Thoracic aorta (tissue), 2 donors: ENCODE measurements around the gene WEE1. TPM values are rescaled to one million over a fixed set of nuclear protein-coding genes. Genes with fewer than 3 reads are reported as not detected.

Source experiments
- ATAC-seq: fragments of 150-250 bp; one replicate; pipeline ENCODE4 v1.8.0; 2017; ENCODE audit warnings: low read depth; ENCODE audit not compliant: insufficient number of reproducible peaks, low FRiP score
- DNase-seq: peaks from one replicate; pipeline ENCODE4 v3.0.0-alpha.2; 2020; ENCODE audit warnings: low spot score
- H3K27ac ChIP-seq, 2 donors: fragments of 200-600 bp; sonication (generic); 1 replicate in 1 of 2; 2 replicates in 1 of 2; pipeline ENCODE4 v1.5.1; 2016; ENCODE audit warnings: mild to moderate bottlenecking in 2 of 2, moderate library complexity in 2 of 2
- H3K27me3 ChIP-seq: fragments of 200-600 bp; sonication (generic); replicated peaks from 2 replicates; pipeline ENCODE4 v1.6.0; 2016; ENCODE audit warnings: mild to moderate bottlenecking; ENCODE audit not compliant: insufficient read depth
- H3K36me3 ChIP-seq: fragments of 200-600 bp; sonication (generic); one replicate; pipeline ENCODE4 v1.5.1; 2016
- H3K4me1 ChIP-seq, 2 donors: fragments of 200-600 bp; sonication (generic); 1 replicate in 1 of 2; 2 replicates in 1 of 2; pipeline versions ENCODE4 v1.5.1 to v1.6.0; 2016; ENCODE audit warnings: low read depth in 2 of 2, mild to moderate bottlenecking in 1 of 2; ENCODE audit not compliant: control insufficient read depth in 1 of 2
- H3K4me3 ChIP-seq: fragments of 200-600 bp; sonication (generic); 2 replicates; pipeline ENCODE4 v1.5.1; 2016; ENCODE audit warnings: mild to moderate bottlenecking
- H3K9me3 ChIP-seq: fragments of 200-600 bp; sonication (generic); 2 replicates; pipeline ENCODE4 v1.5.1; 2016
- total RNA-seq, 2 donors: library from RNA; depleted of rRNA; stranded (reverse); fragments of >200 nt; gene quantifications; one replicate each; pipeline versions ENCODE4 v1.1.0 to v1.2.3, GENCODE V29; 2016
- TF ChIP-seq, protein P1 (sequence below): fragments of 200-600 bp; sonication (generic); IDR thresholded peaks from one replicate; pipeline ENCODE4 v1.5.1; 2019; ENCODE audit warnings: antibody characterized with exemption

The WEE1 gene
- 10 to 100 TPM; 36.9 to 44.3 TPM for total RNA-seq

DNA sequence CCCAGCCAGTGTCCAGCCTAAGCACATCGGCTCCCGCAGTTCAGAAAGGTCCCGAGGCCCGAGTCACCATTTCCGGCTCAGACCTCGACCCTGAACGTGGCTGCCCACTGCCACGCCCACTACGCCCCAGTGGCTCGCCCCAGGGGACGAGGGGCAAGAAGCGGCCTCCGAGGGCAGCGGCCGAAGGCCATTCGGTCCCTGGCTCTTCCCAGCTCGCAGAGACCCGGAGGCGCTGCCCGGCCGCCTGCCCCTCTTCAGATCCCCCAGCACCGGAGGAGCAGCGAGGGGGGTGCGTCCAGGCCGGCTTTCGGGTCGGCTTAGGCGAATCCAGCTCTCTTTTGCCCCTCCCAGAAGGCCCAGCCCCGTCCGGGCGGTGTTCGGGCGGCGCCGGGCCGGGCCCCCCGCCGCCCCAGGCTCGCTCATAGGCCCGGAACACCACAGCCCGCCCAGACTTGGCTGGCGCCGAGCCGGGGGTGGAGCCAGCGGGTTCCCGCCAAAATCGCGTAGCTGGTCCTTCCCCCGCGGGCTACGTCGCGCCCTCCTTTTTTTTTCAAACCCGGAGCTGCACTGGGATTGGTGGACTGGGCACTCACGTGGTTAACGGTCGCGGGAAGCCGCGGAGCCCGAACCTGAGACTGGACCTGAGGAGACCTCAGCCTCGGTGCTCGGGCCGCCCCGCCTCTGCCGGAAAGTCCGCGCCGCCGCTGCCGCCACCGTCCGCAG, at the start of gene WEE1:
WEE1 (plus strand) TSS at position 619 of the 723 bp plus-strand sequence. CDS start 264 bp downstream, outside the sequence.
- Histone ChIP-seq H3K4me3 (peak within 1 kb of the TSS; percentile 85), H3K36me3 (no peaks in the 10 kb centered on the region), H3K27me3 (no peaks in the 10 kb centered on the region), H3K9me3 (no peaks in the 10 kb centered on the region), H3K27ac (peak within 1 kb of the TSS; percentile 94 to 96), H3K4me1 (peaks cover 6 to 29% of the 10 kb centered on the region in 2 donors)
- DNase-seq = peak; percentile 87
- peak; percentile 69 for ATAC-seq
- TF ChIP-seq, protein P1, sequence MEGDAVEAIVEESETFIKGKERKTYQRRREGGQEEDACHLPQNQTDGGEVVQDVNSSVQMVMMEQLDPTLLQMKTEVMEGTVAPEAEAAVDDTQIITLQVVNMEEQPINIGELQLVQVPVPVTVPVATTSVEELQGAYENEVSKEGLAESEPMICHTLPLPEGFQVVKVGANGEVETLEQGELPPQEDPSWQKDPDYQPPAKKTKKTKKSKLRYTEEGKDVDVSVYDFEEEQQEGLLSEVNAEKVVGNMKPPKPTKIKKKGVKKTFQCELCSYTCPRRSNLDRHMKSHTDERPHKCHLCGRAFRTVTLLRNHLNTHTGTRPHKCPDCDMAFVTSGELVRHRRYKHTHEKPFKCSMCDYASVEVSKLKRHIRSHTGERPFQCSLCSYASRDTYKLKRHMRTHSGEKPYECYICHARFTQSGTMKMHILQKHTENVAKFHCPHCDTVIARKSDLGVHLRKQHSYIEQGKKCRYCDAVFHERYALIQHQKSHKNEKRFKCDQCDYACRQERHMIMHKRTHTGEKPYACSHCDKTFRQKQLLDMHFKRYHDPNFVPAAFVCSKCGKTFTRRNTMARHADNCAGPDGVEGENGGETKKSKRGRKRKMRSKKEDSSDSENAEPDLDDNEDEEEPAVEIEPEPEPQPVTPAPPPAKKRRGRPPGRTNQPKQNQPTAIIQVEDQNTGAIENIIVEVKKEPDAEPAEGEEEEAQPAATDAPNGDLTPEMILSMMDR = no peak

GRCh38 chr11:9524001-9524400, 49.5 kb upstream of the WEE1 start:
- no peak overlapping the region for H3K27ac ChIP-seq
- H3K4me3 ChIP-seq = no peak overlapping the region
- no peaks in the 10 kb centered on the region for H3K36me3 ChIP-seq
- no peak for DNase-seq
- no peaks in the 10 kb centered on the region for H3K9me3 ChIP-seq
- TF ChIP-seq, protein P1 = no peak
- ATAC-seq = no peak
- H3K4me1 ChIP-seq = peaks cover 7 to 47% of the 10 kb centered on the region in 2 donors
- no peaks in the 10 kb centered on the region for H3K27me3 ChIP-seq

- H3K36me3 ChIP-seq = no peaks in the 10 kb centered on the region
- no peak overlapping the region for H3K4me3 ChIP-seq
- no peak for ATAC-seq
- no peak for DNase-seq
- H3K27ac ChIP-seq = no peak overlapping the region
- H3K4me1 ChIP-seq = peaks cover 13 to 53% of the 10 kb centered on the region in 2 donors
- no peaks in the 10 kb centered on the region for H3K27me3 ChIP-seq
- H3K9me3 ChIP-seq = no peaks in the 10 kb centered on the region
- TF ChIP-seq, protein P1 = no peak
Observed at GRCh38 chr11:9525116-9525515, 48.4 kb upstream of the WEE1 start.

DNA sequence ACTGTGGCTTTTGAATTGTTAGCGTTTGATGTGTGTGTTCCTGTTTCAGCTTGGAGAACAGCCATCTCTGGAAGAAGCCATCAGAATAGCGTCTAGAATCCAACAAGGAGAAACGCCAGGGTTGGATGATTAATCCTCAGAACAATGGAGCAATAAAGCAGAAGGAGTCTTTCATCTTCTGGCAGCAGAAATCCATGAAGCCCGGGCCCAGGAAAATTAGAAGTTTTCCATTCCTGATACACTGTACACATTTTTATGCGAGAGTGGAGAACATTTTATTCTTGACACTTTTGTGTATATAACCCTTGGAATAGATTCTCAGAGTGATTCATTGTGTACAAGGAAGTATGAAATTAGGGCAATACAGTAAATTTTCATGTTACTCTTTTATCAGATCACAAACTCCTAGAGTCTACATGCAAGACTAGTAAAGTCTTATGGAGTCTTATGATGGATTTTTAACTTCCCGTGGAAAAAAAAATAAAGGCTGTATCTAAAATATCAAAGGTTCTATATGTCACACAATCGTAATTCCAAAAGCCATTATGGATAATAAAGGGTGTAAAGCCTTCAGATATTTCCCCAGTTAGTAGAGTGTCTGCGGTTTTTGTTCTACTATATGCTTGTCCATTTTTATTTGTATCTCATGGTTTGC, 45.9 kb upstream of the WEE1 start:
- DNase-seq (no peak), ATAC-seq (peak; percentile 41)
- Histone ChIP-seq H3K27ac (peak overlapping the region; percentile 69 to 78), H3K4me1 (peaks cover 13 to 58% of the 10 kb centered on the region in 2 donors), H3K4me3 (peak overlapping the region; percentile 19), H3K27me3 (no peaks in the 10 kb centered on the region), H3K9me3 (no peaks in the 10 kb centered on the region), H3K36me3 (no peaks in the 10 kb centered on the region)
- TF ChIP-seq, protein P1 = no peak

- Histone ChIP-seq H3K27ac (peak overlapping the region in 1 of 2 donors; percentile 48), H3K4me1 (peaks cover 13 to 62% of the 10 kb centered on the region in 2 donors), H3K9me3 (no peaks in the 10 kb centered on the region), H3K4me3 (no peak overlapping the region), H3K36me3 (no peaks in the 10 kb centered on the region), H3K27me3 (no peaks in the 10 kb centered on the region)
- TF ChIP-seq, protein P1 = no peak
- DNase-seq = no peak
- ATAC-seq = no peak
Observed at GRCh38 chr11:9528136-9528501, 45.4 kb upstream of the WEE1 start.
